Measurements from ENCODE around the gene ABI3BP.

Gene ABI3BP

DNA sequence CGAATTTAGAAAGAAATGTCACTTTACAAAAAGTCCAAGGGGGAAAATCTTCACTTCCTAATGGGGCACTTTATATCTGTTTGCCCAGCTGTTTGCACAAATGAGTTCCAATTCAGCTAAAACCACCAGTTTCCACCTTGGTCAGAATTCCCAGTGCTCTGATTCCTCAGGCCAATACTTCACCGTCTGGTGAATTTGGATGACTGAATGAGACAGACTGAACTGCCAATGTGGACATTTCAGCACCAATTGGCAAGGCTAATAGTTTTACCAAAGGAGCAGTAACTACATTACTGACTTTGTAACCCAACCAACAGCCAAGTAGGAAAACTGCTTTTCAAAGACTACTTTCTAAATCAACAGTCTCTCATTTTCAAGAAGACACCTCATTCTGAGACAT, 51.8 kb downstream of the ABI3BP start:
- DNase-seq = no peak

DNA sequence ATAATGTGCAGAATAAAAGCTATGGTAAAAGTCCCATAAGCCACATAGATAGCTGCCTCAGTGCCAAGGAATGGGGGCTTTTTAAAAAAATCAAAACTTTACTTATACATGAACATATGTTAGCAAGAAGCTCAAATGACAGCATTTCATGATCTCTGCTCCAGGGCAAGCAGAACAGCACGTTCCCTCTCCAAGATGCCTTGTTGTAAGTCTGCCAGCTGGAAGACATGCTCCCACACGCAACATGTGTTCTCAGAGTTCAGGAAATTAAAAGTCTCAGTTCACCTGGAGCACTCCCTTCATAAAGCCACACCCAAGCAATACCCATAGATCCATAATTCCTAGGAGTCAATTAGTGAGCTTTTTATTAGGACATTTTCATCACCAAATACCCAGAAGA, 52.2 kb downstream of the ABI3BP start:
- DNase-seq = no peak

DNA sequence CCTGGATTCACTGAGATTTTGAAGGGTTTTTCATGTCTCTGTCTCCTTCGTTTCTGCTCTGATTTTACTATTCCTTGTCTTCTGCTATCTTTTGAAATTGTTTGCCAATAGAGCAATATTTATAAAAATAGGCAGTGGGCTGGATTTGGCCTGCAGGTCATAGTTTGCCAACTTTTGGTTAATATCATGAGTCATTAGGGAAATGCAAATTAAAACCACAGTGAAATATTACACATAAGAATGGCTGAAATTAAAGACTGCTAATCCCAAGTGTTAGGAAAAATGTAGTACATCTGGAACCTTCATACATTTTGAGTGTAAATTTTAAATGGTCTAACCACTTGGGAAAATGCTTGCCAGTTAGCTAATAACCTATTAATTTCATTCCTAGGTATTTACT, 56.3 kb downstream of the ABI3BP start:
- no peak for DNase-seq

DNA sequence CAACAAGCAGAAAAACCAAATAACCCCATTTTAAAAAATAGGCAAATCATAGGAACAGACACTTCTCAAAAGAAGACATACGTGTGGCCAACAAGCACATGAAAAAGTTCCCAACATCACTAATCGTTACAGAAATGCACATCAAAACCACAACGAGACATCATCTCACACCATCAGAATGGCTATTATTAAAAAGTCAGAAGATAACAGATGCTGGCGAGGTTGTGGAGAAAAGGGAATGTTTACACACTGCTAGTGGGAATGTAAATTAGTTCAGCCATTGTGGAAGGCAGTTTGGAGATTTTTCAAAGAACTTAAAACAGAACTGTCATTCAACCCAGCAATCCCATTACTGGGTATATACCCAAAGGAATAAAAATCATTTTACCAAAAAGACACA, 60.7 kb downstream of the ABI3BP start:
- no peak for DNase-seq

DNA sequence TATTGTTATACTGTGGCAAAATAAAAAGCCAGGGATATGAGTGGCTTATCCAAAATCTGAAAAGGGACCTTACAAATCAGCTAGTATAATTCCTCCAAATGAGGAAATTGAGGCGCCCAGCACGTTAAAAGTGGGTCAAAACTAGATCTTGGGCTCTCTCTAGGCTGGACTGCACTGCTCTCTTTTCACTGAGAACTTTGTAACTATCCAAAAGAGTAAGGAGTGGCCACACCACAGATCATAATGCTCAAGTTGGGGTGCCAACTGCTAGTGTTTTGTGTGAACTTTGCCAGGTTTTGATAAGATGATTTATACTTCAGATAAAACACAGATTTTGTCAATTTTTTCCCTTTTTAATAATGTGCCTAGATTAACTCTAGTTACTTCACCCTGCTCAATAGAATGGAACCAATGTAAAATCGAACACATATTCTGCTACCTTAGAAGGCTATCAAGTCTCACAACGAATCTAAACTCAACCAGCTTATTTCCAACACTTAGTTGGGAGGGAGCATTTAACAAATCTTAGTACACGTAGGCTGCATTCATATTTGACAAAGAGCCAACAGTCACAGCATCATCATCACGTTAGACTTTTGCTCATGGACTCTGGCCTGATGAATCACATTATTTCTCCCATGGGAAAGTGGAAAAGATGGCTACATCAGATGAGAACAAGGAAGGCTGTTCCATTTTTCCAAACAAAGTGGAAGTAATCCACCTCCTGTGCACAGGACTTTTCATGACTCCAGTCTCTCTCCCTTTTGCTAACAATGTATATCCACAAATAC, 64.4 kb downstream of the ABI3BP start:
- no peak for DNase-seq

DNA sequence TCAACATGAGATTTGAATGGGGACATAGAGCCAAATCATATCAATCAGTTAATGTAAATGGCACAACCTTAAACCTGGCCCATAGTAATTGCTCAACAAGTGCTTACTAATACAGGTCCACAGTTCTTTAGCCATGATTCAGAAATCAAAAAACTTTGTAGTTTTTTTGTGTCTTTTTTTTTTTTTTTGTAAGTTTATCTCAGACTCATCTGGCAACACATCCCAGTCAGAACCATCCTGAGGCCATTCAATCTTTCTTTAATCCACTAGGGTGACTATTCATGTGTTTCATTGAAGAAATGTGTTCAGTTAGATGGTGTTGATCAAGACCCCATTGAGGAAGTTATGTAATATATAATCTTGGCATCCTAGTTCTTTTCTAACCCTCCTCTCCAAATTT, 65.4 kb downstream of the ABI3BP start:
- DNase-seq = no peak

DNA sequence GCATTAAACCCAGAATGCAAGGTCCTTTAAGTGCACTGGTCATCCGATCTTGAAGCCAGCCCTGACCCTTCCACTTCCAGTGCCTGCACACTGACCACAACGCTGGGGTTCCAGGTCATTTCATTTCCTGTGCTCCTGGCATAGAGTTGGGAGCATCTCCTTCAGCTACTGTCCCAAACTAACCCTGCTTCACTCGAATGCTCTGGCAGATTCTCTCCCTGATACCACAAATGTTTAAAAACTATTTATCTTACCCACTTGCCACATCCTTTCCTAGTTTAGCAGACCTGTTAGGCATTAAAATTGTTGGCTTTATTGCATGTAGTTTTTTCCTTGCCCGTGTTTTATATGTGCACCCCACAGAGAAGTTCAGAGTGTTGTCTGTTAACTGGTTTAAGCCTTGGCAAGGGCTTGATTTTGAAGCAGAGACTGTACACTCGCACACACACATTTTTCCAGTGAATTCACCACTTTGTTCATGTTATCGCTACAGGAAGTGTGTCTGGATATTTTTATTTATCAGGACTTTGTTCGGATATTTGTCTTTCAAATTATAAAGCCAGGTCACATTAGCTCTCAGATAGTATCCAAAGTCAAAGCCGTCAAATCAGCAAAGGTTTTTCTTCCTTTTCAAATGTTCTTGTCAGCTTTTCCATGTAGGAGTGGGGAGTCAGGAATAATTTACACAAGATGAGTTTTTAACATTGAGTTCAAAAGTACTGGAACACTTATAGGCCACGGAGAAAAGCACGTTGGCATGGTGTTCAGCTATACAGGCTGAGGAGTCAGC, 77.3 kb downstream of the ABI3BP start:
- DNase-seq = no peak

DNA sequence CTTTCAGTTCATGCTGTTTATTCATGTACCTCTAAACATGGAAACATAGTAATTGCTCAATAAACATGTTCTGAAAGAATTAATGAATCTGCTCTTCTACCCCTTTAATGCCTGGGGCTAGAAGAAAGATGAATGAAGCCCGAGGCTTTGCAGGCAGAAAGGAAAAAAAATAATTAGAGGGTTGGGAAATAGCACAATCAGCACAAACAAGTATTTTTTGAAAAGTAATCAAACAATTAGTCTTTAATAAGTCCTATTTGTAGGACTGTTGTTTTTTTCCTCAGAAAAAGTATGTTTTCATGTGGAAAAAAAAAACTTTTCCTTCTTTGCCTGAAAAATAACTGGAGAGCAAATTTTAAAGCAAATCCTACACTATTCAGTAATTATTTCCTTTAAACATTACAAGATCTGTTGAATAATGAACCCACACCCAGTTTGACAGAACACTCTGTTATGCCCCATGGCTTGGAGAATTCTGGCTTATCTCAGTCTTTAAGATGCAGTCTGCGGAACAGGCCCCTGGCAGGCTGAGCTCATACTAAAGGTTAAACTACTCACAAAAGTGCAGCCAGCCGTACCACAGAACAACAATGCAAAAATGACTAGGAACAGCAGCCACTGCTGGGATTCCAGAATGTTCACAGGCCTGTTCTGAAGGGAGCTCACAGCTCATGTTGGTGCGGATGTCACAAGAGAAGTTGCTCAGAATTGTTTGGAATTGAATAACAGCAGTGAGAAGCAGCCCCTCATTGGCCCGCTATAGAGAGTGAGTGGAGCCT, 79.2 kb downstream of the ABI3BP start:
- no peak for DNase-seq

DNA sequence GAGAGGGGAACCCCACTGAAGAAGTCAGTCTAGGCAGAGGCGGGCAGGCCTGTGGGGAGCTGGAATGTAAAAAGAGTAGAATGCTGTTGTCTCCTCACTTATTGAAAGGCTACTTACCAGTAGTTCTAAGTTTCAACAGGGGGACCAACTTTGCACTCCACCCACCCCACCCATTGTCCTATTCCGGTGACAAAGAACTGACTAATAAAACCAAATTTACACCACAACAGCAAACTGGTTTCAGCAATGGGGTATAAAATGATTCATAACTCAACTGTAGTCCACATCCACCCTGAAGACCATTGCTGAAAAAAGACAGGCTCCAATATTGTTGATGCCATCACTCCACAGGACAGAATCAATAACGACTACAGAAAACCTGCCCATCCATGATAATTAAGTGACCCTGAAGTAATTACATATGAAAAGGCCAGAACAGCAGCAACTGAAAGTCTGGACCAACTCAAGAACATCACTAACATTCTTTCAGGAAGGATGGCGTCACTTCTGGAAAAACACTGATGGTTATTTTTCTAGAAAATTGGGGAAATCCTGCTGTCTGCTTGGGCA, 80.2 kb downstream of the ABI3BP start:
- no peak for DNase-seq

DNA sequence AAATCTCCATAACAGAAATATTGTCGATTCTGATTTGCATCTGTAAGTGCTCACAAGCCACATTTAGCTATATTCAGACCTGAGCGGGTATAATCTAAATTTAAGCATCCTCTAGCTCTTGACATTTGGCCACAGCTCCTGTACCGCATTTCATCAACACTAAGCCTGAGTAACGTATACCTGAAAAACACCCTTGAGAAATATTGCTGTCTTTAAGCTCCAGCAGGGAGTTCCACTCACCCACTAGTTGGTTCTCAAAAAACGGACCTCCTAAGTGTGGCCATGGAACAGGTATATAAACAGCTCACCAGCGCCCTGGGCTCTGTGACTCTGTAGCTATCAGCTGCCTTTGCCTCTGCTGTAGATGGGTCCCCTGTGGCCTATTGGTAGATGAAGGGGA, 80.7 kb downstream of the ABI3BP start:
- no peak for DNase-seq

DNA sequence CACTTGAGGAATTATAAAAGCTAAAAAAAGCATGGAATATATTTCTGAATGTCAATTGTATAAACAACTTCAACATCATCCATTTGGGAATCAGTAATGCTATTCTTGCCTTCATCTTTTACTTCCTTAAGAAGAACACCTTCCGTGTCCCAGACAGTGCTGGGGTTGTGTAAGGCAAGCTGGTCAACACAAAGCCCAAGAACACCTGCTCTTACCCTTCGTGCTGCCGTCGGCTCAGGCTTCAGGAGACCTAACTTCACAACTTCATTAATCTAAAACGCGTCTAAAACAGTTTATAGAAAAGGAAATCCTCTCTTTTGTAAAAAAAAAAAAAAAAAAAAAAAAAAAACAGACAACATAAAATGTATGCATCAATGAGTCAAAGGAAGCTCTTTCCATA, 81.3 kb downstream of the ABI3BP start:
- DNase-seq = no peak

DNA sequence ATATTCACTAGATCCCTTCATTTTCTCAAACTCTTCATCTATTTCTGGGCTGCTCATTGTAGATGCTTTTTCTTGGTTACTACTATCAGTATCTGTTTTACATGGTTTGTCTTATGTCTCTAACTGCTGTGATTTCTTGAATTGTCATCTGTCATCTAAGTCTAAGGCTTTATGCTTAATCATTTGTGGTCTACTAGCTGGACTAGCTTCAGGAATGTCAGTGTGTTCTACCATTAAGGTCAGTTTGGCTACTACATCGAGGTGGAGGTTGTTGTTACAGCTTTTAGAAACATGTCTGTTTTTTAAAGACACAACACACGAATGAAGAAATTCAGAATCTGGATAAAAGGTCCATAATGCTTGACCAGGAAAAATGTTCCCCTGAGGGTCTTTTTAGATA, 82.2 kb downstream of the ABI3BP start:
- no peak for DNase-seq

DNA sequence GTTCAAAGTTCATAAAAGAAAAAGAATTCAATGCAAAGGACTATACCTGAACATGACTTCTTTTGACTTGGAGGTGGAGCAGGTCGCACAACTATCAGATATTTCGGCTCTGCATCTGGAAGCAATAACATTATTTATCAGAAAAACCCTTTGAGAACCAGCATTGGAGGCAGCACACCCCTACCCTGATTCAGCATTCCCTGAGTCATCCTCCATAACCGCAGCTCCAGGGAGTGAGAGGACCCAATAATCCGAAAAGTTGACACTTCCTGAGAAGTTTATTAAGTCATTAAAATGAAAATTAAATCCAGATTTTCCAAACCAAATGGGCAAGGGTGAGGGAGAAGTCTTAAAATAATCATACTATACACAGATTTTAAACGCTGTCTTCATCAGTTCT, 90.6 kb downstream of the ABI3BP start:
- no peak for DNase-seq

DNA sequence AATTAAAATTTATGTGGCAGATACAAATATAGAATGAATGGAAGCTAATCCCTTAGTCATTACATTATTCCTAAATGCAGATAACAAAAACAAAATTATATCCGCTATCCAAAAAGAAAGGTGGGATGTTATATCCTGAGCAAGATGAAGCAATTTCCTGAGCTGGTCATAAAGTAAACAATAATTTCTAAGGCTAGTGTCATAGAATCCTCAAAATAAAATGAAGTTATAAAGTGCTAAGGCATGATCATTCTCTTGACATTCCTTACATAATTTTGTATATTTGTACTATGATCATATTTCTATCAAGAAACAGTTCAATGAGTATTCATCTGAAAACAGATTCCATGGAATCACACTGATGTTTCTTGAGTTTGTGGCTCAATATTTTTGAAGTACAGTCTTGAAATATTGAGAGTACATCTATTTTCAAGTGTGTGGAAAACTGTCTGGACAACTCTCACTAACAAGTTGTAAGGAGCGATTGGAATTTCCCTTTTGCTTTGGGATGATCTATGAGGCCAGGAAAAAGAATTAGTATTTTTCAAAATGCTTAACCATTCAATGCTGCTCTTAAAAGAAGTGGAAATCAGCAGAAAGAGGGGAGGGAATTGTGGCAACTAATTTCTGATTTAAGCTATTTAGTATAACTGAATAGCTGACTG, 92.4 kb downstream of the ABI3BP start:
- no peak for DNase-seq

DNA sequence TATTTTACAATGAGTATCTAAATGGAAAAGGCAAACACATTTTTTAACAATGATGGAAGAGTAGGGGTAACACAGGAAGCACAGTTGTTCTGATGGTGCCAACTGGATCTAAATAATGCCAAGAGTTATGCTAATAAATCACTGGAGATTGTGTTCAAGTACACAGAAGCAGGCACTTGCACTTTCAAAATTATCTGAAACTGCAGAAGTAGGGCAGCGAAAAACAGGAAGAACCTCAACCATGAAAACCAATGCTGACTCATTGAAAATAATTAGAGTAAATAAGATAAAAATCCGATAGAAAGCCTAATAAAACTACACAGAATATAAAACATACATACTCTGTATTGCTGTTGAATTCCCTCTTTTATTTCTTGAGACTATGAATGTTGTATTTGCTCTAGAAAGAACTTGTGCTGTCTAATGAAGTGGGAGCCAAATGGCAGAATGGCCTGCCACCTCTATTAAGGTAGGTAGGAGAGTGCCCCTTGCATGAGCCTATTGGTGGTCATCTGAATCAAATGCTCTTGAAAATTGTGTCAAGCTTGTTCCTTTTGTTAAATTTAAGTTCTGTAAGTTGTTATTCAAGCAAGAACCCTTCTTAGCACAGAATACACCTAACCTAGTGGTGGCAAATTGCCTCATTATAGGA, 93.7 kb downstream of the ABI3BP start:
- no peak for DNase-seq

DNA sequence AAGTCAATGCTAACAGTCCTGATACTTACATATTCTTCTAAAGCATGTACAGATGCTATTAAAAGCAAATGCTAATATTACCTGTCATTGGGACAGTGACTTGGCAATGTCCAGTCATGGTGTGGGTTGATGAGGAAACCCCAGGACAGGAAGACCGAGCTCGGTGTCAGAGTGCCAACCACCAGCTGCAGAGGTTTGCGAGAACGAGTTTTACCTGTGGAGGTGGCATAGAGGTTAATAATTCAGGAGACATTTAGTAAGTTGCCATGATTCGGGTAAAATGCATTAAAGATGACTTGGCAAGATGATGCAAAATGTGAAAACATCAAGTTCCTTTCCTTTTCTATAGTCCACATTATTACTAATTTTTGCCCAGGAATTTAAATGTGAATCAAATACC, 94.5 kb downstream of the ABI3BP start:
- DNase-seq = no peak

DNA sequence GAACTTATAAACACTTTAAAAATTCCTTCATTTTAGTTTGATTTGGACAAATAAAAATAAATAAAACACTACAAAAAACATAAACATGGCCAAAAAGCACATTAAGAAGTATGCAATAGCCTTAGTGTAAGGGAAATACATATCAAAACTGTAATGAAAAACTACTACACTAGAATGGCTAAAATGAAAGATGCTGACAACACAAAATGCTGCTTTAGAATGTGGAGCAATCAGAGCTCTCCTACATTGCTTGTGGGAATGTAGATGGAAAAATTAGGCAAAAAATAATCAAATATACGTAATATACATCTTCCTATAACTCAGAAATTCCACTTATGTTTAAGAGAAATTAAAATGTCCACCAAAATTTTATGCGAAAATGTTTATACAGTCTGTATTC, 96.2 kb downstream of the ABI3BP start:
- DNase-seq = no peak

DNA sequence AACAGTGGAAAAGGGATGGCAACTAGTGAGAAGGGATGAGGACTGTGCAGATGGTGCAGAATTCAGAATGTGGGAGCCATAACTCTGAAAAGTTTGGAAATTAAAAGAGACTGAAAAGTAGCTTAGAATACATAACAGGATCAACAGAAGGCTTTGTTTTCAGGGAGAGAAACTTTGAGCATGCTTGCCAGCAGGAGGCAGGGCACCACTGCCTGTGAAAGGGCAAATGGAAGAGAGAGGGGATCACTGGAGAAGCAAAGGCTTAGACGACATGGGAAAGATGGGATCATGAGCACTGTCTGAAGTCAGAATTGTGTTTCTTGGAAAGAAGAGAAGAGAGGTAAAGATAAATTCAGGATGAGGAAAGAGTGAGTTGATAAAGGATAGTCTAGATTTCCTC, 99.6 kb downstream of the ABI3BP start:
- no peak for DNase-seq

DNA sequence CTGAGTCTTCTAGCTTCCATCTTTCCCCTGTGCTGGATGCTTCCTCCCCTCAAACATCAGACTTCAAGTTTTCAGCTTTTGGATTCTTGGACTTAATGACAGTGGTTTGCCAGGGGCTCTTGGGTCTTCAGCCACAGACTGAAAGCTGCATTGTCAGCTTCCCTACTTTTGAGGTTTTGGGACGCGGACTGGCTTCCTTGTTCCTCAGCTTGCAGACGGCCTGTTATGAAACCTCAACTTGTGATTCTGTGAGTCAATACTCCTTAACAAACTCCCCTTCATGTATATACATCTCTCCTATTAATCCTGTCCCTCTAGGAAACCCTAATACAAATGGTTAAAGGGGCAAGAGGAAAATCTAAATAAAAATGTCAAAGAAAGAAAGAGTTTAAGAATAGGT, 100.1 kb downstream of the ABI3BP start:
- no peak for DNase-seq

DNA sequence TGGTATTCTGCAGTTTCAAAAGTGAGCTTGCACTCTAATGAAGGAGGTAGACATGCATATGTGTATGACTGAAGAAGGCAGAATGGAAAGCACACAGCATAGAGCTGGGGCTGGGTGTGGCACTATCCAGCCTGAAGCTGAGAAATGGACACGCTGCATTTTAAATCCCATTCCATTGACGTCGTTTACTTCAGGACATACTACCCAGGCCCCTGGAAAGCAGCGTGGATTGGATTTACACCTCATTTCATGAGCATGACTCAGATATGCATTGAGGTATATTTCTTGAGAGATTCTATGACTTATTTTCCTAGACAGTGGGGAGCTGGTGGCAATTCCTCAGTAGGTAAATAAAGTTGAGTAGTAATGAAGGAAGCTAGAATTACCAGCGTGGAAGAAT, 101.4 kb downstream of the ABI3BP start:
- DNase-seq = no peak

DNA sequence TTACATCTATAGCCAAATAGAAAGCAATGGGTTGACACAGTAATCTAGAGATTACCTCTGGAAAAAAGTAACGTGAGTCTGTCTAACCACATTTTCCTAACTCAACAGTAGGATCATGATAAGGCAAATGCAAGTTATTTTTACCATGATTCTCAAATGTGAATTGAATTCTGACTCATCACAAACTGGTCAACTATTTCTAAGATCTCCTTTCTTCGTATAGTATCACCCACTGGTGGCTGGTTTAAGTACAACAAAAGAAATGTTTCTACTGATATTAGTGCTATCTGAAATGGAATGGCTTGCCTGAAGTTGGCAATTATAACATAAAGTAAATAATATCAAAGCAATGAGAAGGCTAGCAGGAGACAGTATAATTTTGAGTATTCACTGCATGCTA, 102.2 kb downstream of the ABI3BP start:
- DNase-seq = no peak

DNA sequence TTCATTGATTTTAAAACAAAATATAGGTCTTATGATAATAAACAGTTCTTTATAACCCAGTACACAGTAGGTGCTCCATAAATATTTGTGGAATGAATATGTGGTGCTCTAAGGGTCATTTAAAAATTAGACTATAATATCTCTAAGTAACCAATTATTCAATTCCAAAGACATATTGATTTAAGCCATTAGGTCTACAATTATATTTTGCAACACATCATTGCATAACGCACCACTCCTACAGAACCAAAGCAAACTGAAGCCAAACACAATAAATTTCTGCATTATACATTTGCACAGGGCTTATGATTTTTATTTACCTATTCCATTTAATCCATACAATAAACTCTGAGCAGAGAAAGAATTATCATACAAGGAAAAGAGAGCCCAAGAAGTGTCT, 104.3 kb downstream of the ABI3BP start:
- DNase-seq = no peak

Data from cerebellar nuclear complex (tissue), 1 donor.